ENCODE data around the gene MTERF2. TPM values are rescaled to one million over a fixed set of nuclear protein-coding genes. Genes with fewer than 3 reads are reported as not detected.
A peak's percentile ranks its signal among the peaks of the same experiment; 100 is the strongest.

Gene MTERF2
- total RNA-seq (1 to 10 TPM; 6.1 to 7.6 TPM), total RNA-seq (3.5 to 29.7 (median 12.5) reads per million in 172 experiments)
- polyA plus RNA-seq (2013, experiment 1 of 2) = 12.0 TPM
- 9.8 TPM for polyA plus RNA-seq (2013, experiment 2 of 2)

- Histone ChIP-seq H3K4me1 (ENCODE audit: insufficient read depth, low read length) (peaks cover 27% of the 10 kb centered on the region), H3K36me3 (ENCODE audit: insufficient read depth, low read length) (no peaks in the 10 kb centered on the region), H3K27ac (ENCODE audit: low read depth in 1 of 2, low read length in 2 of 2) (peak within 1 kb of the TSS in 1 of 2 donors; percentile 41), H3K9me3 (ENCODE audit: control insufficient read depth in 1 of 2, insufficient read depth in 1 of 2, low read length in 2 of 2) (no peaks in the 10 kb centered on the region), H3K4me3 (ENCODE audit: low read length) (peak within 1 kb of the TSS; percentile 87), H3K27me3 (ENCODE audit: control insufficient read depth in 1 of 2, insufficient read depth in 2 of 2, low read length in 2 of 2) (no peaks in the 10 kb centered on the region)
- TF ChIP-seq CTCF (IDR thresholded peaks at IDR 0.05) = no peak
- peak within 1 kb of the TSS; percentile 78 for H3K27ac Mint-ChIP-seq
- no peaks in the 10 kb centered on the region for H3K27me3 Mint-ChIP-seq
- H3K9me3 Mint-ChIP-seq = no peaks in the 10 kb centered on the region
- peak within 1 kb of the TSS; percentile 97 for H3K4me3 Mint-ChIP-seq
- H3K36me3 Mint-ChIP-seq (ENCODE audit: low read depth) = peaks cover 13% of the 10 kb centered on the region
- ChIA-PET POLR2A (interaction anchor here (0.5 to 2.8 kb wide), 7 partner anchors 29 to 685 kb away, joined by 3 to 26 read pairs (median 3); partner anchors contain the start of gene TMEM263), CTCF (interaction anchor here (1.2 to 2.0 kb wide), 3 partner anchors 8 to 33 kb away, joined by 3 to 5 read pairs (median 3); partner anchors contain the start of gene TMEM263)
- intact Hi-C loops (cut with DNase I, micrococcal nuclease) = loop anchor here (1.0 to 10.0 kb wide), 3 partner anchors 30 to 768 kb away; no protein-coding TSS in a partner anchor
- peak; percentile 61 to 91 (median 71) for DNase-seq
- peaks cover 50% of the 10 kb centered on the region for H3K4me1 Mint-ChIP-seq (ENCODE audit: low read depth)
- ATAC-seq (ENCODE audit: poor library complexity) = peak; percentile 94
Measured at GRCh38 chr12:106986625-106987389, at the start of gene MTERF2. Gene MTERF2, minus strand, starts transcription at chr12:106987146. Its CDS starts 8,432 bp downstream, at chr12:106978714.

GRCh38 chr12:107035733-107036132 is 48.8 kb upstream of the MTERF2 start:
- ChIA-PET POLR2A (no interaction called here), CTCF (no interaction called here)
- no peak for ATAC-seq (ENCODE audit: poor library complexity)
- intact Hi-C loops (cut with DNase I, micrococcal nuclease) = no loop called here
- H3K9me3 ChIP-seq (ENCODE audit: control insufficient read depth in 1 of 2, insufficient read depth in 1 of 2, low read length in 2 of 2) = no peaks in the 10 kb centered on the region
- no peaks in the 10 kb centered on the region for H3K27me3 ChIP-seq (ENCODE audit: control insufficient read depth in 1 of 2, insufficient read depth in 2 of 2, low read length in 2 of 2)
- peaks cover 30% of the 10 kb centered on the region for H3K36me3 Mint-ChIP-seq (ENCODE audit: low read depth)
- no peak overlapping the region for H3K4me3 ChIP-seq (ENCODE audit: low read length)
- no peak overlapping the region for H3K27ac Mint-ChIP-seq
- no peak overlapping the region for H3K4me3 Mint-ChIP-seq
- peaks cover 2% of the 10 kb centered on the region for H3K9me3 Mint-ChIP-seq
- H3K27me3 Mint-ChIP-seq = no peaks in the 10 kb centered on the region
- TF ChIP-seq CTCF (IDR thresholded peaks at IDR 0.05) = no peak
- H3K27ac ChIP-seq (ENCODE audit: low read depth in 1 of 2, low read length in 2 of 2) = no peak overlapping the region
- H3K4me1 Mint-ChIP-seq (ENCODE audit: low read depth) = peaks cover 29% of the 10 kb centered on the region
- no peaks in the 10 kb centered on the region for H3K36me3 ChIP-seq (ENCODE audit: insufficient read depth, low read length)
- peaks cover 2% of the 10 kb centered on the region for H3K4me1 ChIP-seq (ENCODE audit: insufficient read depth, low read length)
- DNase-seq = no peak

- DNase-seq = no peak
- Mint-ChIP-seq H3K36me3 (ENCODE audit: low read depth) (peaks cover 26% of the 10 kb centered on the region), H3K27me3 (no peaks in the 10 kb centered on the region), H3K4me1 (ENCODE audit: low read depth) (peaks cover 40% of the 10 kb centered on the region), H3K27ac (no peak overlapping the region), H3K9me3 (no peaks in the 10 kb centered on the region), H3K4me3 (no peak overlapping the region)
- no peaks in the 10 kb centered on the region for H3K27me3 ChIP-seq (ENCODE audit: control insufficient read depth in 1 of 2, insufficient read depth in 2 of 2, low read length in 2 of 2)
- CTCF ChIA-PET = no interaction called here
- H3K27ac ChIP-seq (ENCODE audit: low read depth in 1 of 2, low read length in 2 of 2) = no peak overlapping the region
- H3K9me3 ChIP-seq (ENCODE audit: control insufficient read depth in 1 of 2, insufficient read depth in 1 of 2, low read length in 2 of 2) = no peaks in the 10 kb centered on the region
- POLR2A ChIA-PET = no interaction called here
- H3K4me1 ChIP-seq (ENCODE audit: insufficient read depth, low read length) = peaks cover 7% of the 10 kb centered on the region
- TF ChIP-seq CTCF (IDR thresholded peaks at IDR 0.05) = no peak
- no peaks in the 10 kb centered on the region for H3K36me3 ChIP-seq (ENCODE audit: insufficient read depth, low read length)
- intact Hi-C loops (cut with DNase I, micrococcal nuclease) = no loop called here
- no peak overlapping the region for H3K4me3 ChIP-seq (ENCODE audit: low read length)
- no peak for ATAC-seq (ENCODE audit: poor library complexity)
Measured at GRCh38 chr12:107033758-107034739, 47.1 kb upstream of the MTERF2 start.

Measured in CD4-positive, alpha-beta T cell (primary cell).